Kidney epithelial cell (primary cell): Measurements from ENCODE around the gene RBMS1. TPM values are rescaled to one million over a fixed set of nuclear protein-coding genes. Genes with fewer than 3 reads are reported as not detected.

Source experiments
- DNase-seq: peaks from one replicate; pipeline ENCODE4 v3.0.0-alpha.2; 2010; ENCODE audit warnings: low read depth
- H3K27me3 ChIP-seq: 2 replicates; pipeline ENCODE4 v1.6.0; 2011; ENCODE audit warnings: low read length; ENCODE audit not compliant: control insufficient read depth, insufficient read depth
- H3K36me3 ChIP-seq: 2 replicates; pipeline ENCODE4 v1.5.1; 2011; ENCODE audit warnings: low read length; ENCODE audit not compliant: control insufficient read depth, insufficient read depth
- H3K4me3 ChIP-seq: 2 replicates; pipeline ENCODE4 v1.5.1; 2011; ENCODE audit warnings: low read depth, mild to moderate bottlenecking, control low read depth, low read length
- total RNA-seq: library from RNA; depleted of rRNA; stranded (reverse); fragments of >200 nt; gene quantifications from 2 replicates; pipeline ENCODE4 v1.2.3, GENCODE V29; 2015
- TF ChIP-seq, protein P1 (sequence below): IDR thresholded peaks from 2 replicates; pipeline ENCODE4 v1.5.1; 2011; ENCODE audit warnings: mild to moderate bottlenecking, moderate library complexity, low read length, control low read depth, inconsistent platforms; ENCODE audit not compliant: insufficient read depth, poor library complexity, severe bottlenecking

Gene RBMS1
- total RNA-seq, 1 donor from 2014 or later = 52.5 TPM

DNA sequence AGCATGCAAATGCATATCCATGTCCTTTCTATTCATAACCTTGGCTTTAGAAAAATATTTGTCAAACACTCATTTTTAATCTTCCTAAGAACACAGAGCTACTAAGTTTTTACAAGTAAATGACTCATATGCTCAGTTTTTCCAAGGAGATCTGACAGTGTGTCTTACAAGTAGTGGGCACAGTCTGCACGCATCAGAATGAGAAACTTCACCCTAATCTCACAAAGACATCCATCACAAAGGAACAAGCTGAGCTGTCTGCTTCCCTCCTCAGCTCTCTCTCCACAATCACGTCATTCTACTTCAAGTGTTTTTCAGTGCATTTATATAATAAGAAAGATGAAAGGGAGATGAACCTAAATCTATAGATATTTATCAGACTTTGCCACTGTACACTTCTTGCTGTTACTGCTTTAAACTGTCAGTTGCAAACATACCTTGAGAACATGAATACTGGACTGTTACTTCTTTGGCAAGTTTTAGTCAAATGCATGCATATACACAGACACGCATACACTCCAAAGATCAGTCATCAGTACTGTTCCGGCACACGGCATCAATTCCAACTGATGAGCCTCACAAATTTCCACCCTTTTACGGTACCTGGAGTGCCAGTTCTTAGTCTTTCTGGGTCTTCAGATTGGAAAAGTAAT is 75.7 kb downstream of the RBMS1 start:
- Histone ChIP-seq H3K4me3 (no peak overlapping the region), H3K27me3 (no peaks in the 10 kb centered on the region), H3K36me3 (no peaks in the 10 kb centered on the region)
- TF ChIP-seq, protein P1, sequence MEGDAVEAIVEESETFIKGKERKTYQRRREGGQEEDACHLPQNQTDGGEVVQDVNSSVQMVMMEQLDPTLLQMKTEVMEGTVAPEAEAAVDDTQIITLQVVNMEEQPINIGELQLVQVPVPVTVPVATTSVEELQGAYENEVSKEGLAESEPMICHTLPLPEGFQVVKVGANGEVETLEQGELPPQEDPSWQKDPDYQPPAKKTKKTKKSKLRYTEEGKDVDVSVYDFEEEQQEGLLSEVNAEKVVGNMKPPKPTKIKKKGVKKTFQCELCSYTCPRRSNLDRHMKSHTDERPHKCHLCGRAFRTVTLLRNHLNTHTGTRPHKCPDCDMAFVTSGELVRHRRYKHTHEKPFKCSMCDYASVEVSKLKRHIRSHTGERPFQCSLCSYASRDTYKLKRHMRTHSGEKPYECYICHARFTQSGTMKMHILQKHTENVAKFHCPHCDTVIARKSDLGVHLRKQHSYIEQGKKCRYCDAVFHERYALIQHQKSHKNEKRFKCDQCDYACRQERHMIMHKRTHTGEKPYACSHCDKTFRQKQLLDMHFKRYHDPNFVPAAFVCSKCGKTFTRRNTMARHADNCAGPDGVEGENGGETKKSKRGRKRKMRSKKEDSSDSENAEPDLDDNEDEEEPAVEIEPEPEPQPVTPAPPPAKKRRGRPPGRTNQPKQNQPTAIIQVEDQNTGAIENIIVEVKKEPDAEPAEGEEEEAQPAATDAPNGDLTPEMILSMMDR = no peak
- DNase-seq = no peak

DNA sequence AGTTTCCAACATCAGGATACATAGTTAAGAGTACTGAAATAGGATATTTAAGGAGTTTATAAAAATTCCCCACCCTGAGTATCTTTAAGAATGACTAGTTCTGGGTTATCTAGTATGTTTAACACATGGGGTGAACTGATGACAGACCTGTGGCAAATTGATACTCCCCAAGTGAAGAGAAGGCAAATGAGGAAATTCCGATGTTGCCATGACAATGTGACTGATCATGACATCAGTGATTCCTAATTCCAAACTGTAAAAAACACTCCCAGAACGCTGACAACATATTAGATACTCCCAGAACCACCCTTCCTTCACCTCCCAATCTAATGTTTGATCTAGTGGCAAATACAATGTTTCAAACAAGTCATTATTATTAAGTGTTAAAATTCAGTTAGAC is 77.6 kb downstream of the RBMS1 start:
- no peaks in the 10 kb centered on the region for H3K36me3 ChIP-seq
- TF ChIP-seq, protein P1 = no peak
- no peak overlapping the region for H3K4me3 ChIP-seq
- no peak for DNase-seq
- H3K27me3 ChIP-seq = no peaks in the 10 kb centered on the region

DNA sequence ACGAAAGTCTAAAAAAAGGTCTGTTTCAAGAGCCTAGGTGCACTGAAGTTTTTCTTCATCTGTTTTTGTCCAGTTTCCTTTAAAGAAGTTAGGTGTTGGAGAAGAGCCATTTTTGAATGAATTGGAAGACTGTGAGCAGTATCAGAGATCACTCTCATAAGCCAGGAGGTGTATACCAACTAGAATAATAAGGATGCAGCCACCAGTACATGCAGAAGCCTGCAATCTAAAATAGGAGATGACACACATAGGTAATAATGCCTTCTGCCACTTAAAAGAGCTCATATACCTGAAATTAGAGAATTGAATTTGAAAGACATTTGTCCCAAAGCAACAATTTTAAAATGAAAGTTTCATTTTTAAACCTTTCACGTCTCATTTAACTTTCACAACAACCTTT is 81.7 kb downstream of the RBMS1 start:
- H3K36me3 ChIP-seq = no peaks in the 10 kb centered on the region
- DNase-seq = no peak
- no peaks in the 10 kb centered on the region for H3K27me3 ChIP-seq
- TF ChIP-seq, protein P1 = no peak
- no peak overlapping the region for H3K4me3 ChIP-seq

DNA sequence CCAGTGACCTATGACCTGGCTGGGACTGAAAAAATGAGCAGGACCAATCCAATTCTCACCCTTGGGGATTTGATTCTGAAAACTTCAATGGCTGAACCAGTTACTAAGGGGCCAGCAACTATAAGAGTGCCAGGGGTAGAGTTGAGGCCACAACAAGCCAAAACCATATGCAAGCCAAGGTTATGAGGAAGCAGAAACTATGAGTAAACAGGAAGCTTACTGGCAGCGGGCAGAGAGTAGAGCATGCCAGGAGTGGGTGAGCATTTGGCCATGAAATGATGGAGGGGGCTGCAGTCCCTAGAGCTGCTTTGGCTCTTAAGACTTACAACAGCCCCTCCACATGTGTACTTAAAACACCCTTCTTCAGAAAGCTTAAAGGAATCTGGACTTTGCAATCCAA is 82.4 kb downstream of the RBMS1 start:
- no peaks in the 10 kb centered on the region for H3K36me3 ChIP-seq
- TF ChIP-seq, protein P1 = no peak
- no peaks in the 10 kb centered on the region for H3K27me3 ChIP-seq
- no peak overlapping the region for H3K4me3 ChIP-seq
- DNase-seq = no peak

DNA sequence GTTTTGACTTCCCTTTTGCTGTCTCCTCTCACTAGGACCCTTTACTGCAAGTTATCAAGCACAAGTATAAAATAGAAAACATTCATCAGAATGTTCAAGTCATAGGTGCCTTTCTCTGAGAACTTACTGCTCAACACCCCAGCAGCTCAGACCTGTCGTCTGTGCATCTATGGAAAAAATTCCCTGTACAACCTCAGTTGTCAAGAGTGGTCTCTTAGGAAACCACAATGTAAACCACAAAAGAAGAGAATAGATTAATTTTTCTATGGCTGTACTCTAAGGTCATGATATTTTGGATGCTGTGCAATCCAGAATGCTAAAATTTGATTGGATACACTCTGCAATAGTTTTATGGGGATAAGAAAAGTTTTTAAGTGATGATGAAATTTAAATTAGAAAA is 84.1 kb downstream of the RBMS1 start:
- no peaks in the 10 kb centered on the region for H3K27me3 ChIP-seq
- H3K36me3 ChIP-seq = no peaks in the 10 kb centered on the region
- DNase-seq = no peak
- H3K4me3 ChIP-seq = no peak overlapping the region
- TF ChIP-seq, protein P1 = no peak

DNA sequence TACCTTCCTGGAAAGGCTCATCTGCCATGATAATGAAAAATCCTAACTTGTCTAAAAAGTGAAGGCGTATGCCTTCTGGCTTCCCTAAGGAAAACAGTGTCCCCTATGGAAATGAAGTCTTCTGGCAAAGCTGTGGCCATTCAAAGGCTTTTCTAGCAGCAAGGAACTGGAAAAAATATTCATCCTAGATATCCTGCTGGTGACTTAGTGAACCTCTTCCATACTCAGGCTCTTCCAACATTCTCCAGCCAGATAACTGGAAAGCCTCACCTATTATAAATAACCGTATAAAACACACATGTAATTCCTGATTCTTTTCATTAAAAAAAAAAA is 84.7 kb downstream of the RBMS1 start:
- Histone ChIP-seq H3K36me3 (no peaks in the 10 kb centered on the region), H3K4me3 (no peak overlapping the region), H3K27me3 (no peaks in the 10 kb centered on the region)
- TF ChIP-seq, protein P1 = no peak
- no peak for DNase-seq
